RPMI8226 (cell line): ENCODE data around the gene ARMC2.
A peak's percentile ranks its signal among the peaks of the same experiment; 100 is the strongest.
"Not testable (repeated sequence)": the region's sequence is repeated elsewhere in the genome, so short reads cannot be mapped to it uniquely, and the experiment has no call there.

Source experiments
- DNase-seq: peaks from one replicate; pipeline ENCODE4 v3.0.0-alpha.2; 2015

The ARMC2 gene

GRCh38 chr6:108873971-108874370 is 25.7 kb downstream of the ARMC2 start:
- no peak for DNase-seq

- peak; percentile 28 for DNase-seq
Observed at GRCh38 chr6:108874470-108875160, 26.4 kb downstream of the ARMC2 start.

GRCh38 chr6:108875161-108875555 is 26.9 kb downstream of the ARMC2 start:
- DNase-seq = no peak

GRCh38 chr6:108877046-108877751 is 29.0 kb downstream of the ARMC2 start:
- DNase-seq = no peak

- DNase-seq = no peak
Observed at GRCh38 chr6:108878942-108879341, 30.7 kb downstream of the ARMC2 start.

- DNase-seq = no peak
Observed at GRCh38 chr6:108883172-108883571, 35.0 kb downstream of the ARMC2 start.

- DNase-seq = peak; percentile 60
Observed at GRCh38 chr6:108884211-108885059, 36.2 kb downstream of the ARMC2 start.

- no peak for DNase-seq
Observed at GRCh38 chr6:108888052-108888451, 39.8 kb downstream of the ARMC2 start.

- no peak for DNase-seq
Observed at GRCh38 chr6:108888745-108889144, 40.5 kb downstream of the ARMC2 start.

- not testable (repeated sequence) for DNase-seq
Observed at GRCh38 chr6:108890898-108891297, 42.7 kb downstream of the ARMC2 start.

- no peak for DNase-seq
Observed at GRCh38 chr6:108895571-108895970, 47.3 kb downstream of the ARMC2 start.

GRCh38 chr6:108896111-108896661 is 48.0 kb downstream of the ARMC2 start:
- DNase-seq = peak; percentile 78

- DNase-seq = no peak
Observed at GRCh38 chr6:108897371-108897770, 49.1 kb downstream of the ARMC2 start.

GRCh38 chr6:108902382-108902792 is 54.2 kb downstream of the ARMC2 start:
- DNase-seq = no peak

GRCh38 chr6:108903796-108904195 is 55.6 kb downstream of the ARMC2 start:
- no peak for DNase-seq

GRCh38 chr6:108904741-108905140 is 56.5 kb downstream of the ARMC2 start:
- DNase-seq = peak; percentile 83

- peak; percentile 30 for DNase-seq
Observed at GRCh38 chr6:108914235-108915022, 66.2 kb downstream of the ARMC2 start.

- DNase-seq = no peak
Observed at GRCh38 chr6:108915258-108915657, 67.0 kb downstream of the ARMC2 start.

GRCh38 chr6:108916026-108916686 is 67.9 kb downstream of the ARMC2 start:
- DNase-seq = no peak

- DNase-seq = no peak
Observed at GRCh38 chr6:108920751-108921150, 72.5 kb downstream of the ARMC2 start.

GRCh38 chr6:108921547-108922361 is 73.5 kb downstream of the ARMC2 start:
- DNase-seq = no peak
